NOMO-1 treated with DMSO at 0.1 percent for 48 hours (cell line): Measurements from ENCODE around the gene LRRC8C.
"Not testable (repeated sequence)": the region's sequence is repeated elsewhere in the genome, so short reads cannot be mapped to it uniquely, and the experiment has no call there.

Source experiments
- DNase-seq: peaks from one replicate; lab custom pipeline; 2025; ENCODE audit not compliant: unreplicated experiment; lab: John Stamatoyannopoulos, UW

LRRC8C gene

GRCh38 chr1:89702520-89703045 lies 69.7 kb downstream of the LRRC8C start:
- no peak for DNase-seq

- no peak for DNase-seq
Measured at GRCh38 chr1:89703469-89703868, 70.5 kb downstream of the LRRC8C start.

GRCh38 chr1:89704014-89704413 lies 71.1 kb downstream of the LRRC8C start:
- no peak for DNase-seq

- not testable (repeated sequence) for DNase-seq
Measured at GRCh38 chr1:89704885-89705284, 72.0 kb downstream of the LRRC8C start.

- no peak for DNase-seq
Measured at GRCh38 chr1:89705901-89706699, 73.2 kb downstream of the LRRC8C start.

- peak; percentile 87 for DNase-seq
Measured at GRCh38 chr1:89706700-89707012, 73.7 kb downstream of the LRRC8C start.

GRCh38 chr1:89708751-89709375 lies 75.9 kb downstream of the LRRC8C start:
- DNase-seq = no peak

GRCh38 chr1:89710498-89711139 lies 77.7 kb downstream of the LRRC8C start:
- no peak for DNase-seq

- no peak for DNase-seq
Measured at GRCh38 chr1:89711140-89711778, 78.3 kb downstream of the LRRC8C start.

- no peak for DNase-seq
Measured at GRCh38 chr1:89712420-89712819, 79.5 kb downstream of the LRRC8C start.

- DNase-seq = no peak
Measured at GRCh38 chr1:89715677-89716076, 82.8 kb downstream of the LRRC8C start.

GRCh38 chr1:89719502-89720306 lies 86.8 kb downstream of the LRRC8C start:
- DNase-seq = peak; percentile 95

- no peak for DNase-seq
Measured at GRCh38 chr1:89720839-89721238, 87.9 kb downstream of the LRRC8C start.

GRCh38 chr1:89721351-89721750 lies 88.4 kb downstream of the LRRC8C start:
- peak; percentile 71 for DNase-seq

- no peak for DNase-seq
Measured at GRCh38 chr1:89723144-89723543, 90.2 kb downstream of the LRRC8C start.

GRCh38 chr1:89723863-89724262 lies 90.9 kb downstream of the LRRC8C start:
- DNase-seq = peak; percentile 28

GRCh38 chr1:89724369-89725010 lies 91.6 kb downstream of the LRRC8C start:
- DNase-seq = peak; percentile 92

GRCh38 chr1:89725011-89725370 lies 92.1 kb downstream of the LRRC8C start:
- DNase-seq = no peak

GRCh38 chr1:89725631-89726030 lies 92.7 kb downstream of the LRRC8C start:
- no peak for DNase-seq
